IPS-11a (cell line): ENCODE results near the gene KRT74.

Source experiments
- H3K4me3 ChIP-seq: one replicate; pipeline ENCODE4 v1.5.1; 2013; ENCODE audit warnings: low read depth, low read length, control low read depth

The KRT74 gene

GRCh38 chr12:52539821-52540173, 33.8 kb downstream of the KRT74 start:
- no peak overlapping the region for H3K4me3 ChIP-seq

- H3K4me3 ChIP-seq: no peak overlapping the region
Observed at GRCh38 chr12:52539083-52539820, 34.4 kb downstream of the KRT74 start.

- no peak overlapping the region for H3K4me3 ChIP-seq
Observed at GRCh38 chr12:52537101-52537500, 36.5 kb downstream of the KRT74 start.

GRCh38 chr12:52535574-52535973, 38.1 kb downstream of the KRT74 start:
- H3K4me3 ChIP-seq: no peak overlapping the region

- no peak overlapping the region for H3K4me3 ChIP-seq
Observed at GRCh38 chr12:52534482-52534881, 39.2 kb downstream of the KRT74 start.

- no peak overlapping the region for H3K4me3 ChIP-seq
Observed at GRCh38 chr12:52533686-52534470, 39.8 kb downstream of the KRT74 start.

- H3K4me3 ChIP-seq: no peak overlapping the region
Observed at GRCh38 chr12:52532636-52533035, 41.0 kb downstream of the KRT74 start.

GRCh38 chr12:52531566-52532300, 41.9 kb downstream of the KRT74 start:
- no peak overlapping the region for H3K4me3 ChIP-seq

GRCh38 chr12:52530905-52531304, 42.7 kb downstream of the KRT74 start:
- no peak overlapping the region for H3K4me3 ChIP-seq

GRCh38 chr12:52530366-52530765, 43.3 kb downstream of the KRT74 start:
- H3K4me3 ChIP-seq: no peak overlapping the region

GRCh38 chr12:52529846-52530245, 43.8 kb downstream of the KRT74 start:
- no peak overlapping the region for H3K4me3 ChIP-seq

GRCh38 chr12:52529417-52529816, 44.2 kb downstream of the KRT74 start:
- no peak overlapping the region for H3K4me3 ChIP-seq

- H3K4me3 ChIP-seq: no peak overlapping the region
Observed at GRCh38 chr12:52528641-52529143, 45.0 kb downstream of the KRT74 start.

- no peak overlapping the region for H3K4me3 ChIP-seq
Observed at GRCh38 chr12:52527121-52527800, 46.4 kb downstream of the KRT74 start.

- no peak overlapping the region for H3K4me3 ChIP-seq
Observed at GRCh38 chr12:52526511-52526951, 47.1 kb downstream of the KRT74 start.

GRCh38 chr12:52525661-52526499, 47.8 kb downstream of the KRT74 start:
- H3K4me3 ChIP-seq: no peak overlapping the region

GRCh38 chr12:52524898-52525591, 48.6 kb downstream of the KRT74 start:
- H3K4me3 ChIP-seq: no peak overlapping the region

- H3K4me3 ChIP-seq: no peak overlapping the region
Observed at GRCh38 chr12:52524241-52524897, 49.3 kb downstream of the KRT74 start.

GRCh38 chr12:52523824-52524223, 49.8 kb downstream of the KRT74 start:
- no peak overlapping the region for H3K4me3 ChIP-seq
